HEK293 (cell line): ENCODE results near the gene MORN3.

Experiments
- CTCF ChIA-PET: fragments of 350-600 bp; formaldehyde crosslinking; extraction: SDS; loops from one replicate; lab custom pipeline; 2021; ENCODE audit warnings: antibody characterized with exemption; lab: Yijun Ruan, JAX
- POLR2A ChIA-PET: fragments of 300-600 bp; formaldehyde crosslinking; extraction: SDS; loops from one replicate; lab custom pipeline; 2020; ENCODE audit warnings: antibody characterized with exemption, inconsistent platforms; lab: Yijun Ruan, JAX
- H3K27ac ChIP-seq: fragments of 200-500 bp; sonication (Bioruptor generic); 2 replicates; pipeline ENCODE4 v1.5.1; 2014; ENCODE audit warnings: low read depth, low read length, control low read depth, inconsistent platforms; ENCODE audit errors: extremely low read depth
- H3K36me3 ChIP-seq, 2 experiments: fragments of 200-500 bp in 1 of 2; sonication (Bioruptor generic) in 1 of 2; 1 replicate in 1 of 2; 2 replicates in 1 of 2; pipeline ENCODE4 v1.5.1; 2014 to 2017; ENCODE audit warnings: inconsistent platforms in 2 of 2, low read length in 2 of 2; ENCODE audit not compliant: control insufficient read depth in 2 of 2, insufficient read depth in 1 of 2
- H3K4me1 ChIP-seq: fragments of 200-500 bp; sonication (Bioruptor generic); 2 replicates; pipeline ENCODE4 v1.5.1; 2014; ENCODE audit warnings: mild to moderate bottlenecking, low read length, inconsistent platforms; ENCODE audit not compliant: control insufficient read depth, insufficient read depth
- H3K4me3 ChIP-seq: 2 replicates; pipeline ENCODE4 v1.5.1; 2011; ENCODE audit warnings: low read depth, mild to moderate bottlenecking, control low read depth, low read length, moderate library complexity
- H3K9me3 ChIP-seq: fragments of 200-500 bp; sonication (Bioruptor generic); 2 replicates; pipeline ENCODE4 v1.5.1; 2014; ENCODE audit warnings: low read depth, low read length, inconsistent platforms; ENCODE audit not compliant: control insufficient read depth, insufficient read depth
- HOXA7 ChIP-seq: sonication (generic); formaldehyde crosslinking; IDR thresholded peaks from 2 replicates; pipeline ENCODE4 v1.8.1; 2022; ENCODE audit warnings: missing genetic modification reagents, borderline replicate concordance
- HOXC10 ChIP-seq: sonication (generic); formaldehyde crosslinking; IDR thresholded peaks from 2 replicates; pipeline ENCODE4 v1.8.1; 2023; ENCODE audit warnings: mild to moderate bottlenecking, missing genetic modification reagents
- IKZF3 ChIP-seq: fragments of 450-650 bp; IDR thresholded peaks from 2 replicates; pipeline ENCODE4 v1.5.0; 2018; ENCODE audit warnings: missing biosample characterization, mild to moderate bottlenecking, missing genetic modification characterization, moderate library complexity
- SCRT1 ChIP-seq: fragments of 450-650 bp; formaldehyde crosslinking; IDR thresholded peaks from 2 replicates; pipeline ENCODE4 v1.5.1; 2016; ENCODE audit warnings: missing biosample characterization, missing genetic modification characterization, borderline replicate concordance
- YY2 ChIP-seq: fragments of 450-650 bp; formaldehyde crosslinking; IDR thresholded peaks from 2 replicates; pipeline ENCODE4 v1.5.1; 2016; ENCODE audit warnings: missing biosample characterization, missing genetic modification characterization
- ZIC2 ChIP-seq: fragments of 450-650 bp; formaldehyde crosslinking; IDR thresholded peaks from 2 replicates; pipeline ENCODE4 v1.5.1; 2016; ENCODE audit warnings: missing biosample characterization, missing genetic modification characterization
- ZNF10 ChIP-seq: fragments of 450-650 bp; formaldehyde crosslinking; IDR thresholded peaks from 2 replicates; pipeline ENCODE4 v1.5.1; 2017; ENCODE audit warnings: missing biosample characterization, missing genetic modification characterization
- ZNF157 ChIP-seq: fragments of 450-650 bp; formaldehyde crosslinking; IDR thresholded peaks from 2 replicates; pipeline ENCODE4 v1.5.1; 2016; ENCODE audit warnings: missing biosample characterization, missing genetic modification characterization
- ZNF175 ChIP-seq: fragments of 450-650 bp; formaldehyde crosslinking; IDR thresholded peaks from 2 replicates; pipeline ENCODE4 v1.5.1; 2016; ENCODE audit warnings: missing biosample characterization, missing genetic modification characterization
- ZNF292 ChIP-seq: fragments of 450-650 bp; formaldehyde crosslinking; IDR thresholded peaks from 2 replicates; pipeline ENCODE4 v1.5.1; 2016; ENCODE audit warnings: low read depth, missing biosample characterization, missing genetic modification characterization, borderline replicate concordance
- ZNF571 ChIP-seq: fragments of 450-650 bp; formaldehyde crosslinking; IDR thresholded peaks from 2 replicates; pipeline ENCODE4 v1.5.0; 2017; ENCODE audit warnings: missing biosample characterization, missing genetic modification characterization
- TF ChIP-seq, protein P1 (sequence below): fragments of 450-650 bp; formaldehyde crosslinking; IDR thresholded peaks from 2 replicates; pipeline ENCODE4 v1.5.1; 2016; ENCODE audit warnings: missing biosample characterization, missing genetic modification characterization
- TF ChIP-seq, protein P2 (sequence below): fragments of 450-650 bp; formaldehyde crosslinking; IDR thresholded peaks from 2 replicates; pipeline ENCODE4 v1.5.1; 2016; ENCODE audit warnings: missing biosample characterization, missing genetic modification characterization
- TF ChIP-seq, protein P3 (sequence below): fragments of 450-650 bp; formaldehyde crosslinking; IDR thresholded peaks from 2 replicates; pipeline ENCODE4 v1.5.1; 2017; ENCODE audit warnings: missing biosample characterization, mild to moderate bottlenecking, missing genetic modification characterization, moderate library complexity
- TF ChIP-seq, protein P4 (sequence below): fragments of 450-650 bp; formaldehyde crosslinking; IDR thresholded peaks from 2 replicates; pipeline ENCODE4 v1.5.1; 2016; ENCODE audit warnings: missing biosample characterization, missing genetic modification characterization

MORN3 gene

GRCh38 chr12:121708313-121709063 is 39.0 kb upstream of the MORN3 start:
- CTCF ChIA-PET = interaction anchor here (2.7 kb wide), 1 partner anchor 86 kb away, joined by 11 read pairs; the partner anchor contains the start of gene RHOF

DNA sequence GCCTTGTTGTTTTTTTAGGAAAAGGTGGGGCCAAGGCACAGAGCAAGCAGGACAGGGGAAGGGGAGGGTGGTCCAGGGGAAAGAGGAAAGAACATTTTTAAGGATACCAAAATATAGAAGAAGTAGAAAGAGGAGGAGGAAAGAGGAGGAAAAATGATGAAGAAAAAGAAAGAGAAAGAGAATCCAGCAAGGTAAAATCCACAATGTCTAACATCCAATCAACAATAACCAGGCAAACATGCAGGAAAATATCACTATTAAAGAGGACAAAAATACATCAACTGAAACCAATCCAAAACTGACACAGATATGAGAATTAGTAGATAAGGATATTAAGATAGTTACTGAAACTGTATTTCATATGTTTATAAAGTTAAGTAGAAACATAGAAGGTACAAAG is 36.1 kb upstream of the MORN3 start:
- no peaks in the 10 kb centered on the region for H3K9me3 ChIP-seq
- no peak overlapping the region for H3K27ac ChIP-seq
- no peaks in the 10 kb centered on the region for H3K36me3 ChIP-seq
- CTCF ChIA-PET = interaction anchor here (1.2 kb wide), 2 partner anchors 67 to 89 kb away, joined by 3 to 6 read pairs; partner anchors contain the start of gene RHOF
- POLR2A ChIA-PET = no interaction called here
- TF ChIP-seq, protein P1, sequence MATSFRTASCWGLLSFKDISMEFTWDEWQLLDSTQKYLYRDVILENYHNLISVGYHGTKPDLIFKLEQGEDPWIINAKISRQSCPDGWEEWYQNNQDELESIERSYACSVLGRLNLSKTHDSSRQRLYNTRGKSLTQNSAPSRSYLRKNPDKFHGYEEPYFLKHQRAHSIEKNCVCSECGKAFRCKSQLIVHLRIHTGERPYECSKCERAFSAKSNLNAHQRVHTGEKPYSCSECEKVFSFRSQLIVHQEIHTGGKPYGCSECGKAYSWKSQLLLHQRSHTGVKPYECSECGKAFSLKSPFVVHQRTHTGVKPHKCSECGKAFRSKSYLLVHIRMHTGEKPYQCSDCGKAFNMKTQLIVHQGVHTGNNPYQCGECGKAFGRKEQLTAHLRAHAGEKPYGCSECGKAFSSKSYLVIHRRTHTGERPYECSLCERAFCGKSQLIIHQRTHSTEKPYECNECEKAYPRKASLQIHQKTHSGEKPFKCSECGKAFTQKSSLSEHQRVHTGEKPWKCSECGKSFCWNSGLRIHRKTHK = peak; percentile 99
- TF ChIP-seq IKZF3 = no peak
- no peaks in the 10 kb centered on the region for H3K4me1 ChIP-seq
- H3K4me3 ChIP-seq = no peak overlapping the region

More at GRCh38 chr12:121708313-121709063, 39.0 kb upstream of the MORN3 start:
- H3K4me3 ChIP-seq = no peak overlapping the region
- no peak overlapping the region for H3K27ac ChIP-seq
- POLR2A ChIA-PET = interaction anchor here (0.7 kb wide), 1 partner anchor 64 kb away, joined by 3 read pairs; no protein-coding TSS in a partner anchor
- no peaks in the 10 kb centered on the region for H3K9me3 ChIP-seq
- H3K4me1 ChIP-seq = no peaks in the 10 kb centered on the region
- no peaks in the 10 kb centered on the region for H3K36me3 ChIP-seq
- TF ChIP-seq ZNF571 (no peak), HOXA7 (no peak), HOXC10 (CRISPR knock-in tag) (no peak), ZIC2 (tag by site-specific recombination) (no peak), YY2 (tag by site-specific recombination) (no peak), ZNF10 (tag by site-specific recombination) (no peak)
- TF ChIP-seq, protein P2, sequence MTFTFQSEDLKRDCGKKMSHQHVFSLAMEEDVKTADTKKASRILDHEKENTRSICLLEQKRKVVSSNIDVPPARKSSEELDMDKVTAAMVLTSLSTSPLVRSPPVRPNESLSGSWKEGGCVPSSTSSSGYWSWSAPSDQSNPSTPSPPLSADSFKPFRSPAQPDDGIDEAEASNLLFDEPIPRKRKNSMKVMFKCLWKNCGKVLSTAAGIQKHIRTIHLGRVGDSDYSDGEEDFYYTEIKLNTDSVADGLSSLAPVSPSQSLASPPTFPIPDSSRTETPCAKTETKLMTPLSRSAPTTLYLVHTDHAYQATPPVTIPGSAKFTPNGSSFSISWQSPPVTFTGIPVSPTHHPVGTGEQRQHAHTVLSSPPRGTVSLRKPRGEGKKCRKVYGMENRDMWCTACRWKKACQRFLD (tag by site-specific recombination) = no peak
- TF ChIP-seq, all 188 proteins: peak for 0

DNA sequence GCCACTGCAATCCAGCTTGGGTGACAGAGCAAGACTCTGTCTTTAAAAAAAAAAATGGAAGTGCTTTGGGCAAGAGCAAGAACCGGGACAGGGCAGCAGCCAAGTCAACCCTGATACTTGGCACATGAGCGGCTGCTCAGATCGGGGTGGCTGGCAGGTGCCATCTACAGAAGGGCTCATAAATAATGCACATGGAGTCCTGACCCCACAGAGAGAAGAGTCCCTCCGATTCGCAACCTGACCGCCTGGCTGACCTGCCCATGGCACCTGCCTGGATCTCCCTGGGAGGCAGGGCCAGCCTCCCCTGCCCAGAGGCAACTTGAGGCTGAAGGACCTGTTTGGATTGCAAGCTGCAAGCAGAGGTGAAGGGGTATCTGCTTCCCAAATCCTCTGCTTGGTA is 33.5 kb upstream of the MORN3 start:
- Histone ChIP-seq H3K4me3 (no peak overlapping the region), H3K36me3 (no peaks in the 10 kb centered on the region), H3K27ac (no peak overlapping the region), H3K4me1 (no peaks in the 10 kb centered on the region), H3K9me3 (no peaks in the 10 kb centered on the region)
- TF ChIP-seq ZNF157 (tag by site-specific recombination) (no peak), SCRT1 (no peak), HOXA7 (no peak), HOXC10 (CRISPR knock-in tag) (no peak), ZNF292 (tag by site-specific recombination) (no peak), ZNF175 (no peak)
- TF ChIP-seq, protein P3, sequence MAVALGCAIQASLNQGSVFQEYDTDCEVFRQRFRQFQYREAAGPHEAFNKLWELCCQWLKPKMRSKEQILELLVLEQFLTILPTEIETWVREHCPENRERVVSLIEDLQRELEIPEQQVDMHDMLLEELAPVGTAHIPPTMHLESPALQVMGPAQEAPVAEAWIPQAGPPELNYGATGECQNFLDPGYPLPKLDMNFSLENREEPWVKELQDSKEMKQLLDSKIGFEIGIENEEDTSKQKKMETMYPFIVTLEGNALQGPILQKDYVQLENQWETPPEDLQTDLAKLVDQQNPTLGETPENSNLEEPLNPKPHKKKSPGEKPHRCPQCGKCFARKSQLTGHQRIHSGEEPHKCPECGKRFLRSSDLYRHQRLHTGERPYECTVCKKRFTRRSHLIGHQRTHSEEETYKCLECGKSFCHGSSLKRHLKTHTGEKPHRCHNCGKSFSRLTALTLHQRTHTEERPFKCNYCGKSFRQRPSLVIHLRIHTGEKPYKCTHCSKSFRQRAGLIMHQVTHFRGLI (tag by site-specific recombination) = no peak
- TF ChIP-seq, protein P4, sequence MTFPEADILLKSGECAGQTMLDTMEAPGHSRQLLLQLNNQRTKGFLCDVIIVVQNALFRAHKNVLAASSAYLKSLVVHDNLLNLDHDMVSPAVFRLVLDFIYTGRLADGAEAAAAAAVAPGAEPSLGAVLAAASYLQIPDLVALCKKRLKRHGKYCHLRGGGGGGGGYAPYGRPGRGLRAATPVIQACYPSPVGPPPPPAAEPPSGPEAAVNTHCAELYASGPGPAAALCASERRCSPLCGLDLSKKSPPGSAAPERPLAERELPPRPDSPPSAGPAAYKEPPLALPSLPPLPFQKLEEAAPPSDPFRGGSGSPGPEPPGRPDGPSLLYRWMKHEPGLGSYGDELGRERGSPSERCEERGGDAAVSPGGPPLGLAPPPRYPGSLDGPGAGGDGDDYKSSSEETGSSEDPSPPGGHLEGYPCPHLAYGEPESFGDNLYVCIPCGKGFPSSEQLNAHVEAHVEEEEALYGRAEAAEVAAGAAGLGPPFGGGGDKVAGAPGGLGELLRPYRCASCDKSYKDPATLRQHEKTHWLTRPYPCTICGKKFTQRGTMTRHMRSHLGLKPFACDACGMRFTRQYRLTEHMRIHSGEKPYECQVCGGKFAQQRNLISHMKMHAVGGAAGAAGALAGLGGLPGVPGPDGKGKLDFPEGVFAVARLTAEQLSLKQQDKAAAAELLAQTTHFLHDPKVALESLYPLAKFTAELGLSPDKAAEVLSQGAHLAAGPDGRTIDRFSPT = no peak
- ChIA-PET CTCF (interaction anchor here (0.6 to 18.2 kb wide), 3 partner anchors 21 to 192 kb away, joined by 3 to 205 read pairs (median 4); partner anchors contain the start of gene RHOF), POLR2A (no interaction called here)
